PC-9 (cell line): Measurements from ENCODE around the gene PMPCA. TPM values are rescaled to one million over a fixed set of nuclear protein-coding genes. Genes with fewer than 3 reads are reported as not detected.

Experiments used
- Bru-seq: library from RNA; stranded (reverse); fragments of 400-500 nt; gene quantifications from one replicate; lab custom pipeline; 2021; lab: Mats Ljungman, UMichigan
- BruChase-seq, 2 experiments: library from RNA; stranded (reverse); fragments of 400-500 nt; gene quantifications; one replicate each; lab custom pipeline; 2021; lab: Mats Ljungman, UMichigan
- BruUV-seq: library from RNA; stranded (reverse); fragments of 400-500 nt; replicated peaks from 2 replicates; lab custom pipeline; 2021; lab: Mats Ljungman, UMichigan
- CTCF ChIA-PET: fragments of 300-600 bp; sonication (Branson Sonifier 250); formaldehyde crosslinking; loops from one replicate; lab custom pipeline; 2022; ENCODE audit warnings: antibody characterized with exemption; lab: Charles Lee
- POLR2A ChIA-PET: fragments of 300-600 bp; sonication (Branson Sonifier 250); formaldehyde crosslinking; loops from one replicate; lab custom pipeline; 2022; ENCODE audit warnings: antibody characterized with exemption; ENCODE audit not compliant: unreplicated experiment; lab: Charles Lee
- DNase-seq, 2 experiments: peaks; one replicate each; pipeline versions ENCODE4 v3.0.0 to v3.0.0-alpha.2; 2015 to 2022; ENCODE audit warnings: mixed read lengths in 1 of 2
- H2AFZ ChIP-seq: fragments of 200-600 bp; sonication (generic); 2 replicates; pipeline ENCODE4 v1.8.1; 2017; ENCODE audit warnings: antibody characterized with exemption
- H3F3A ChIP-seq: fragments of 200-600 bp; sonication (generic); 2 replicates; pipeline ENCODE4 v1.8.1; 2017; ENCODE audit warnings: antibody characterized with exemption, mild to moderate bottlenecking, low read depth; ENCODE audit not compliant: insufficient read depth
- H3K27ac ChIP-seq: fragments of 200-600 bp; sonication (generic); 2 replicates; pipeline ENCODE4 v1.6.1; 2016; ENCODE audit warnings: mixed run types
- H3K27me3 ChIP-seq: fragments of 200-600 bp; sonication (generic); 2 replicates; pipeline ENCODE4 v1.6.1; 2016; ENCODE audit warnings: low read depth, mixed run types; ENCODE audit not compliant: insufficient read depth
- H3K36me3 ChIP-seq: fragments of 200-600 bp; sonication (generic); 2 replicates; pipeline ENCODE4 v1.6.1; 2016; ENCODE audit warnings: low read depth, mixed run types
- H3K4me1 ChIP-seq: fragments of 200-600 bp; sonication (generic); replicated peaks from 2 replicates; pipeline ENCODE4 v1.6.1; 2016; ENCODE audit warnings: mixed run types; ENCODE audit not compliant: insufficient read depth
- H3K4me2 ChIP-seq: fragments of 200-600 bp; sonication (generic); 2 replicates; pipeline ENCODE4 v1.6.1; 2017; ENCODE audit warnings: mixed run types
- H3K4me3 ChIP-seq: fragments of 200-600 bp; sonication (generic); 2 replicates; pipeline ENCODE4 v1.6.1; 2016; ENCODE audit warnings: mixed run types
- H3K79me2 ChIP-seq: fragments of 200-600 bp; sonication (generic); 2 replicates; pipeline ENCODE4 v1.6.1; 2017; ENCODE audit warnings: low read depth, mixed run types
- H3K9me2 ChIP-seq: fragments of 200-600 bp; sonication (generic); 2 replicates; pipeline ENCODE4 v1.8.1; 2017; ENCODE audit warnings: mild to moderate bottlenecking; ENCODE audit not compliant: insufficient read depth
- H3K9me3 ChIP-seq: fragments of 200-600 bp; sonication (generic); 2 replicates; pipeline ENCODE4 v1.8.1; 2016; ENCODE audit warnings: low read depth; ENCODE audit not compliant: insufficient read depth
- H4K20me1 ChIP-seq: fragments of 200-600 bp; sonication (generic); 2 replicates; pipeline ENCODE4 v1.8.1; 2017; ENCODE audit not compliant: insufficient read depth
- CTCF ChIP-seq: fragments of 200-600 bp; sonication (generic); conservative IDR thresholded peaks from 2 replicates; pipeline ENCODE4 v1.6.1; 2017; ENCODE audit warnings: mixed run types, antibody characterized with exemption, mild to moderate bottlenecking, moderate library complexity
- EZH2 ChIP-seq: fragments of 200-600 bp; sonication (generic); IDR thresholded peaks from 2 replicates; pipeline ENCODE4 v1.8.0; 2017; ENCODE audit warnings: antibody characterized with exemption, low read depth
- intact Hi-C: fragments of 100-400 bp; cut with micrococcal nuclease; formaldehyde crosslinking; loops from one replicate; pipeline ENCODE4 v1.10.0; 2022; ENCODE audit not compliant: unreplicated experiment
- long read RNA-seq: library from polyadenylated mRNA; stranded (forward); transcript quantifications from one replicate; pipeline ENCODE4 v2.0.0, GENCODE V29; 2022
- total RNA-seq: library from RNA; stranded (reverse); gene quantifications from 2 replicates; pipeline ENCODE4 v1.2.3, GENCODE V29; 2021

The PMPCA gene
- total RNA-seq, result 78.1 and 86.5 TPM in 2 replicates
- Bru-seq, nascent RNA, result percentile 82 among the genes with signal in this experiment
- percentile 89 among the genes with signal in this experiment for BruChase-seq, experiment 1, labeled RNA remaining after a 2-hour chase
- BruChase-seq, experiment 2, labeled RNA remaining after a 6-hour chase, result percentile 92 among the genes with signal in this experiment
- long read RNA-seq, transcript PMPCA-201 (13 exons, 2,174 nt), result major isoform, 208 of 258 reads
- long read RNA-seq, partial matches to known transcripts, result 9 of 258 reads
- long read RNA-seq, other reads (novel, unspliced or antisense), result 38 of 258 reads

- BruUV-seq, result no TSS peak
- intact Hi-C loops, result no loop called here
Measured at GRCh38 chr9:136410500-136411287, at the start of gene PMPCA, which contains the start of gene ENTR1. Gene PMPCA (plus strand): TSS chr9:136410658. CDS start chr9:136410669, 11 bp downstream. Gene ENTR1 (minus strand): TSS chr9:136410614. CDS start chr9:136410397, 217 bp downstream.

GRCh38 chr9:136361047-136361753 lies 49.3 kb upstream of the PMPCA start:
- no peak overlapping the region for H3K4me2 ChIP-seq

More at GRCh38 chr9:136410500-136411287, at the start of gene PMPCA, which contains the start of gene ENTR1:
- Histone ChIP-seq H3K27ac (peak within 1 kb of the TSS; percentile 51; the same call in 1 of the 2 replicates), H3K9me2 (no peaks in the 10 kb centered on the region), H3K27me3 (no peaks in the 10 kb centered on the region), H3K4me3 (peak within 1 kb of the TSS; percentile 94), H3K4me1 (peaks cover 17% of the 10 kb centered on the region; the same call in 1 of the 2 replicates), H3K36me3 (peaks cover 16% of the 10 kb centered on the region), H3K79me2 (peaks cover 53% of the 10 kb centered on the region), H3F3A (peaks cover 11% of the 10 kb centered on the region; the same call in 1 of the 2 replicates), H2AFZ (peak within 1 kb of the TSS; percentile 76), H3K9me3 (no peaks in the 10 kb centered on the region), H3K4me2 (peak within 1 kb of the TSS; percentile 97), H4K20me1 (peaks cover 23% of the 10 kb centered on the region)
- TF ChIP-seq CTCF (no peak), EZH2 (no peak)
- peak; percentile 77 to 92 for DNase-seq
- ChIA-PET POLR2A (no interaction called here), CTCF (interaction anchor here (0.6 kb wide), 3 partner anchors 11 to 65 kb away, joined by 3 to 10 read pairs (median 5); no protein-coding TSS in a partner anchor)

More at GRCh38 chr9:136361047-136361753, 49.3 kb upstream of the PMPCA start:
- Histone ChIP-seq H3K36me3 (no peaks in the 10 kb centered on the region), H3K27ac (no peak overlapping the region), H3K4me3 (no peak overlapping the region), H4K20me1 (no peaks in the 10 kb centered on the region), H3F3A (no peaks in the 10 kb centered on the region), H3K79me2 (peaks cover 5% of the 10 kb centered on the region; the same call in 1 of the 2 replicates), H3K27me3 (no peaks in the 10 kb centered on the region), H3K9me3 (no peaks in the 10 kb centered on the region), H3K4me1 (peaks cover 12% of the 10 kb centered on the region), H3K9me2 (no peaks in the 10 kb centered on the region), H2AFZ (no peak overlapping the region)
- no peak for DNase-seq
- BruUV-seq, result no TSS peak
- ChIA-PET POLR2A (interaction anchor here (0.6 kb wide), 1 partner anchor 617 kb away, joined by 10 read pairs; no protein-coding TSS in a partner anchor), CTCF (interaction anchor here (0.6 kb wide), 1 partner anchor 32 kb away, joined by 3 read pairs; no protein-coding TSS in a partner anchor)
- TF ChIP-seq EZH2, result no peak
- no peak for TF ChIP-seq CTCF
- intact Hi-C loops, result no loop called here
